ENCODE data around the gene PSMG4.

DNA sequence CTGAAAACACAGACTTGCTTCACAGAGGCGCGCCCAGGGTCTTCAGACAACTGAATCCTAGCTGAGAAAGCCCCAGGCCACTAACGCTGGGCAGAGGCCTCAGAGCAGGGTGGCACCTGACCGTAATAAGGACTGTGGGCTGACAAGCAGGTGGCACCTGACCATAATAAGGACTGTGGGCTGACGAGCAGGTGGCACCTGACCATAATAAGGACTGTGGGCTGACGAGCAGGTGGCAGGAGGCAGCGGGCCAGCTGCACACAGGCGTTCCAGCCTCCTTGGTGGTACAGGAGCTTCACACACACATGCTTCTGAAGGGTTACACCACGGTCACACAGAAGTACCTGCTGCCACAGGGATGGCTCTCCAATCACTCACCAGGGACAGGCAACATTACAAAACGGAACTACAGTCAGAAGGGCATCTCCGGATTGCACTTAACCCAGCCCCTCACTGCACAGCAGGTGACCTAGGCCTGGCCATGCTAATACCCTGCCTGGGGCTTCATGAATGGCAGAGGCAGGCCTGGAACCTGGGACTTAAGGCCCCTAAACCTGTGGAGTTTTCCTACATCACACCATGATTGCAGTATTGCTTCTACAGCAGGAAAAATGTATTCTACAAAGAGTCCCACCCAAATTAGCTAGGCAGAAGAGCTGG is 50.8 kb downstream of the PSMG4 start:
- TF ChIP-seq, protein P1, sequence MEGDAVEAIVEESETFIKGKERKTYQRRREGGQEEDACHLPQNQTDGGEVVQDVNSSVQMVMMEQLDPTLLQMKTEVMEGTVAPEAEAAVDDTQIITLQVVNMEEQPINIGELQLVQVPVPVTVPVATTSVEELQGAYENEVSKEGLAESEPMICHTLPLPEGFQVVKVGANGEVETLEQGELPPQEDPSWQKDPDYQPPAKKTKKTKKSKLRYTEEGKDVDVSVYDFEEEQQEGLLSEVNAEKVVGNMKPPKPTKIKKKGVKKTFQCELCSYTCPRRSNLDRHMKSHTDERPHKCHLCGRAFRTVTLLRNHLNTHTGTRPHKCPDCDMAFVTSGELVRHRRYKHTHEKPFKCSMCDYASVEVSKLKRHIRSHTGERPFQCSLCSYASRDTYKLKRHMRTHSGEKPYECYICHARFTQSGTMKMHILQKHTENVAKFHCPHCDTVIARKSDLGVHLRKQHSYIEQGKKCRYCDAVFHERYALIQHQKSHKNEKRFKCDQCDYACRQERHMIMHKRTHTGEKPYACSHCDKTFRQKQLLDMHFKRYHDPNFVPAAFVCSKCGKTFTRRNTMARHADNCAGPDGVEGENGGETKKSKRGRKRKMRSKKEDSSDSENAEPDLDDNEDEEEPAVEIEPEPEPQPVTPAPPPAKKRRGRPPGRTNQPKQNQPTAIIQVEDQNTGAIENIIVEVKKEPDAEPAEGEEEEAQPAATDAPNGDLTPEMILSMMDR (conservative IDR thresholded peaks at IDR 0.05 in 1 of 2, IDR thresholded peaks at IDR 0.05 in 1 of 2; ENCODE audit: extremely low read depth in 1 of 2, insufficient read depth in 1 of 2, low read depth in 1 of 2, low read length in 2 of 2), result no peak
- no peak for TF ChIP-seq EZH2 (IDR thresholded peaks at IDR 0.05; ENCODE audit: borderline replicate concordance, low read length)
